Activated T-cell treated with anti-CD3 and anti-CD28 coated beads for 24 hours (primary cell): ENCODE data around the gene FAM204A.

Source experiments
- DNase-seq: peaks from one replicate; pipeline ENCODE4 v3.0.0-alpha.2; 2020; ENCODE audit warnings: low read depth

The FAM204A gene

GRCh38 chr10:118330295-118331076, 11.6 kb downstream of the FAM204A start:
- no peak for DNase-seq

GRCh38 chr10:118324140-118324539, 18.0 kb downstream of the FAM204A start:
- no peak for DNase-seq

GRCh38 chr10:118321724-118322575, 20.2 kb downstream of the FAM204A start:
- DNase-seq, result no peak

GRCh38 chr10:118315629-118316028, 26.5 kb downstream of the FAM204A start:
- no peak for DNase-seq

GRCh38 chr10:118314882-118315281, 27.2 kb downstream of the FAM204A start:
- no peak for DNase-seq

- no peak for DNase-seq
These were observed 30.6 kb downstream of the FAM204A start for GRCh38 chr10:118311505-118311904.

- no peak for DNase-seq
These were observed 31.3 kb downstream of the FAM204A start for GRCh38 chr10:118310822-118311221.

- no peak for DNase-seq
These were observed 32.2 kb downstream of the FAM204A start for GRCh38 chr10:118309911-118310310.

GRCh38 chr10:118308664-118309063, 33.5 kb downstream of the FAM204A start:
- DNase-seq, result no peak

- DNase-seq, result no peak
These were observed 34.3 kb downstream of the FAM204A start for GRCh38 chr10:118307859-118308258.

GRCh38 chr10:118307220-118307619, 34.9 kb downstream of the FAM204A start:
- no peak for DNase-seq

GRCh38 chr10:118305730-118306129, 36.4 kb downstream of the FAM204A start:
- DNase-seq, result no peak

GRCh38 chr10:118304521-118304920, 37.6 kb downstream of the FAM204A start:
- no peak for DNase-seq

- no peak for DNase-seq
These were observed 40.9 kb downstream of the FAM204A start for GRCh38 chr10:118301211-118301610.

- no peak for DNase-seq
These were observed 41.8 kb downstream of the FAM204A start for GRCh38 chr10:118300320-118300719.

GRCh38 chr10:118298787-118299186, 43.3 kb downstream of the FAM204A start:
- no peak for DNase-seq

- DNase-seq, result no peak
These were observed 51.0 kb downstream of the FAM204A start for GRCh38 chr10:118291122-118291521.

GRCh38 chr10:118290471-118290995, 51.6 kb downstream of the FAM204A start:
- no peak for DNase-seq

GRCh38 chr10:118287076-118287806, 54.9 kb downstream of the FAM204A start:
- no peak for DNase-seq

GRCh38 chr10:118286051-118286838, 55.9 kb downstream of the FAM204A start:
- DNase-seq, result no peak

- no peak for DNase-seq
These were observed 59.5 kb downstream of the FAM204A start for GRCh38 chr10:118282670-118283069.
